ENCODE results near the gene TBCCD1. TPM values are rescaled to one million over a fixed set of nuclear protein-coding genes. Genes with fewer than 3 reads are reported as not detected.
A peak's percentile ranks its signal among the peaks of the same experiment; 100 is the strongest.
"Not testable (repeated sequence)": the region's sequence is repeated elsewhere in the genome, so short reads cannot be mapped to it uniquely, and the experiment has no call there.

The TBCCD1 gene
- total and polyA plus RNA-seq, 2 experiments from 2014 or later = 10.9 to 16.4 TPM

GRCh38 chr3:186577521-186577920, 10.4 kb upstream of the TBCCD1 start:
- DNase-seq (ENCODE audit: low read depth in 1 of 2, low spot score in 1 of 2) = no peak
- Histone ChIP-seq H3K9me3 (ENCODE audit: low read depth) (no peaks in the 10 kb centered on the region), H3K27ac (no peak overlapping the region), H3K4me3 (no peak overlapping the region), H3K36me3 (peaks cover 82% of the 10 kb centered on the region), H3K27me3 (no peaks in the 10 kb centered on the region), H3K4me1 (ENCODE audit: low read depth) (no peaks in the 10 kb centered on the region)
- TF ChIP-seq CTCF (IDR thresholded peaks at IDR 0.05; ENCODE audit: low read depth, low read length) = no peak

- H3K27me3 ChIP-seq = no peaks in the 10 kb centered on the region
- H3K4me3 ChIP-seq = peak overlapping the region; percentile 94
- no peak overlapping the region for H3K27ac ChIP-seq
- no peaks in the 10 kb centered on the region for H3K9me3 ChIP-seq (ENCODE audit: low read depth)
- H3K36me3 ChIP-seq = peaks cover 37% of the 10 kb centered on the region
- H3K4me1 ChIP-seq (ENCODE audit: low read depth) = peaks cover 10% of the 10 kb centered on the region
- TF ChIP-seq CTCF (IDR thresholded peaks at IDR 0.05; ENCODE audit: low read depth, low read length) = no peak
- DNase-seq (ENCODE audit: low read depth in 1 of 2, low spot score in 1 of 2) = no peak
Measured at GRCh38 chr3:186571644-186572013, 4.5 kb upstream of the TBCCD1 start.

GRCh38 chr3:186570941-186571643, 4.0 kb upstream of the TBCCD1 start:
- Histone ChIP-seq H3K27me3 (no peaks in the 10 kb centered on the region), H3K36me3 (peaks cover 32% of the 10 kb centered on the region), H3K27ac (peak overlapping the region; percentile 98), H3K4me1 (ENCODE audit: low read depth) (peaks cover 10% of the 10 kb centered on the region), H3K9me3 (ENCODE audit: low read depth) (no peaks in the 10 kb centered on the region), H3K4me3 (peak overlapping the region; percentile 94)
- no peak for TF ChIP-seq CTCF (IDR thresholded peaks at IDR 0.05; ENCODE audit: low read depth, low read length)
- DNase-seq (ENCODE audit: low read depth in 1 of 2, low spot score in 1 of 2) = no peak

- no peak for TF ChIP-seq CTCF (IDR thresholded peaks at IDR 0.05; ENCODE audit: low read depth, low read length)
- Histone ChIP-seq H3K9me3 (ENCODE audit: low read depth) (no peaks in the 10 kb centered on the region), H3K27me3 (no peaks in the 10 kb centered on the region), H3K4me1 (ENCODE audit: low read depth) (peaks cover 10% of the 10 kb centered on the region), H3K36me3 (peaks cover 24% of the 10 kb centered on the region), H3K27ac (peak within 1 kb of the TSS; percentile 98), H3K4me3 (peak within 1 kb of the TSS; percentile 94)
- DNase-seq (ENCODE audit: low read depth in 1 of 2, low spot score in 1 of 2) = peak; percentile 100
Measured at GRCh38 chr3:186570096-186570940, 3.2 kb upstream of the TBCCD1 start, which contains the start of gene DNAJB11. Gene DNAJB11, plus strand, starts transcription at chr3:186570720. Its CDS starts 178 bp downstream, at chr3:186570898.

GRCh38 chr3:186569779-186570095, 2.6 kb upstream of the TBCCD1 start:
- TF ChIP-seq CTCF (IDR thresholded peaks at IDR 0.05; ENCODE audit: low read depth, low read length) = no peak
- Histone ChIP-seq H3K27me3 (no peaks in the 10 kb centered on the region), H3K36me3 (peaks cover 18% of the 10 kb centered on the region), H3K4me3 (peak overlapping the region; percentile 44), H3K4me1 (ENCODE audit: low read depth) (peaks cover 10% of the 10 kb centered on the region), H3K9me3 (ENCODE audit: low read depth) (no peaks in the 10 kb centered on the region), H3K27ac (peak overlapping the region; percentile 24)
- DNase-seq (ENCODE audit: low read depth in 1 of 2, low spot score in 1 of 2) = no peak

DNA sequence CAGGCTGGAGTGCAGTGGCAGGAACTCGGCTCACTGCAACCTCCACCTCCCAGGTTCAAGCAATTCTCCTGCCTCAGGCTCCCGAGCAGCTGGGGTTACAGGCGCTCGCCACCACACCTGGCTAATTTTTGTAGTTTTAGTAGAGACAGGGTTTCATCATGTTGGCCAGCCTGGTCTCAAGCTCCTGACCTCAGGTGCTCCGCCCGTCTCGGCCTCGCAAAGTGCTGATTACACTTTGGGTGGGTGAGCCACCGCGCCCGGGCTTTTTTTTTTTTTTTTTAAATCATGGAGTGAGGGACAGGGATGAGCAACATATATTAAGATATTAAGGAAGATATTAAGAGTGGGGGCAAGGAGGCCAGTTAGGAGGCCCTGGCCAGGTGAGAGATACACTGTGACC, 2.2 kb upstream of the TBCCD1 start:
- peaks cover 10% of the 10 kb centered on the region for H3K4me1 ChIP-seq (ENCODE audit: low read depth)
- H3K27me3 ChIP-seq; H3K27ac ChIP-seq; DNase-seq (ENCODE audit: low read depth in 1 of 2, low spot score in 1 of 2); H3K9me3 ChIP-seq (ENCODE audit: low read depth): not testable (repeated sequence)
- peak overlapping the region; percentile 44 for H3K4me3 ChIP-seq
- H3K36me3 ChIP-seq = peaks cover 14% of the 10 kb centered on the region
